GM21529 (cell line): ENCODE data around the gene ASTL.

Experiments used
- ATAC-seq: cut with Tn5 transposase; IDR thresholded peaks from one replicate; pipeline ENCODE4 v1.9.1; 2021; ENCODE audit not compliant: unreplicated experiment

ASTL gene

DNA sequence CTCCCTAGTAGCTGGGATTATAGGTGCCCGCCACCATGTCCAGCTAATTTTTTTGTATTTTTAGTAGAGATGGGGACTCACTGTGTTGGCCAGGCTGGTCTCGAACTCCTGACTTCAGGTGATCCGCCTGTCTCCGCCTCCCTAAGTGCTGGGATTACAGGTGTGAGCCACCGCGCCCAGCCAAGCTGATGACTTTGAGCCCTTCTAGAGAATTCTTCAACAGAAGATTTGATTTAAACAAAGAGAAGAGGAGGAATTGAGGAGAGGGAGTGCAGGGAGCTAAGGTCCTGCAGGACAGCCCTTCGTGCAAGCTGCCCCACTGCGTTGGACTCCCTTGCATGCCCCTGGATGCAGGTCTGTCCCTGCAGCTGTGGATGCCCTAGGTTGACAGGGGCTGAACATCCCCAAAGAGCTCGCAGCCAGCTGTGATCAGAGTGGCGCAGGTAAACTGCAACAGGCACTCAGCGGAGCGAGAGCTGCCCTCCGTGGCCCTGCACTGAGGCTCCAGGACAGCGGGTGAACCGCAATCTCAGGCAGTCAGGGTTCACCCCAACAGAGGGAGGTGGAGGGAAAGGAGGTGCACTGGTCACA is 35.6 kb downstream of the ASTL start:
- no peak for ATAC-seq

DNA sequence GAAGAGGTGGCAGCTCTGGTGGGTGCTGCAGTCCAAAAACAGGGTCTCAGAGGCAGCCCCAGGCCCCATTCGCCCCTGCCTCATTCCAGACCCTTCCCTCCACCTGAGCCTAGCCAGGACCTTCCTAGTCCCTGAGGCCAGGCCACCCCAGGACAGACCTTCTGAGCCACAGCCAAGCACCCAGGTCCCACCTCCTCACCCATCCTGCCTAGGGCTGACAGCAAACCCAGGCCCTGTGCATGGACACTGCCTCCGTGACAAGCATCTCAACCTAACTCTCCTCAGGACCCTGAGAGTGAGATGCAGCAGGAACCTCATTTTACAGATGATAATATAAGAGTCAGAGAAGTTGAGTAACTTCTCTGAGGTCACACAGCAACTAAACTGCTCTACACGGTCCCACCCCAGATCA is 37.4 kb downstream of the ASTL start:
- no peak for ATAC-seq

GRCh38 chr2:96099861-96100798 is 38.2 kb downstream of the ASTL start:
- ATAC-seq: no peak

- ATAC-seq: no peak
These were observed 39.3 kb downstream of the ASTL start for GRCh38 chr2:96098900-96099590.

GRCh38 chr2:96097951-96098823 is 40.1 kb downstream of the ASTL start:
- no peak for ATAC-seq

- ATAC-seq: no peak
These were observed 40.9 kb downstream of the ASTL start for GRCh38 chr2:96097441-96097840.

GRCh38 chr2:96095116-96095636 is 43.1 kb downstream of the ASTL start:
- no peak for ATAC-seq

GRCh38 chr2:96093528-96093927 is 44.8 kb downstream of the ASTL start:
- ATAC-seq: no peak

DNA sequence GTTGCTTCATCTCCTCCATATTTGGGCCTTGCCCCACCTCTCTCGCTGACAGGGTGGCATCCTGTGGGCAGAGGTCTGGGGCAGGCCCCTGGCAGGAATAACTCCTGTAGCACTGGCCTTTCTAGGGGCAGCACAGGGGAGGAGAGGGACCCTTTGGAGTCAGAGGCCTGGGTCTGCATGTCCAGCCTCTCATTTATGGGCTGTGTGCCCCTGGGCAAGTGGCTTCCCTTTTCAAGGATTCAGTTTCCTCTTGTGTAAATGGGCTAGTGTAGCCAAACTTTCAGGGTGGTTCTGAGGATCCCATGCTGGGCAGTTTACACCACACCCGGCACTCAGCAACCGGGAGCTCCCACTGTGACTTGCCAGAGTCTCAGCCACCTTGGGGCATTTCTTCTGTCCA is 45.4 kb downstream of the ASTL start:
- ATAC-seq: no peak

DNA sequence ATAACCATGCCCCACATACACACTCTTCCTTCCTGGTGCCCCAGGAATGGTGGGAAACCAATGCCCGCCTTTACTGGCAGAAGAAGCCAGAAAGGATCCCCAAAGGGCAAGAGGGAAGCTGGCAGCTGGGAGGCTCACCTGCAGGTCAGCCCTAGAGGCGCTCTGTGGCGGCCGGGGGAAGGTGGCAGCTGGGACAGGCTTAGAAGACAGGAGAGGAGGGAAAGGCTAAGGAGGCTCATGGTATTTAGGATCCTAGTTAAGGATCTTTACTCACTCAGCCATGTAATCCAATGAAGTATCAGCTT is 45.8 kb downstream of the ASTL start:
- ATAC-seq: no peak

- no peak for ATAC-seq
These were observed 46.4 kb downstream of the ASTL start for GRCh38 chr2:96091711-96092572.

- no peak for ATAC-seq
These were observed 47.1 kb downstream of the ASTL start for GRCh38 chr2:96091141-96091710.

GRCh38 chr2:96090196-96090926 is 47.9 kb downstream of the ASTL start:
- no peak for ATAC-seq

- ATAC-seq: no peak
These were observed 48.7 kb downstream of the ASTL start for GRCh38 chr2:96089356-96090195.

- ATAC-seq: no peak
These were observed 49.7 kb downstream of the ASTL start for GRCh38 chr2:96088340-96089335.

GRCh38 chr2:96087130-96087529 is 51.2 kb downstream of the ASTL start:
- no peak for ATAC-seq
